ENCODE measurements around the gene LGALS4.
A peak's percentile ranks its signal among the peaks of the same experiment; 100 is the strongest.
"Not testable (repeated sequence)": the region's sequence is repeated elsewhere in the genome, so short reads cannot be mapped to it uniquely, and the experiment has no call there.

DNA sequence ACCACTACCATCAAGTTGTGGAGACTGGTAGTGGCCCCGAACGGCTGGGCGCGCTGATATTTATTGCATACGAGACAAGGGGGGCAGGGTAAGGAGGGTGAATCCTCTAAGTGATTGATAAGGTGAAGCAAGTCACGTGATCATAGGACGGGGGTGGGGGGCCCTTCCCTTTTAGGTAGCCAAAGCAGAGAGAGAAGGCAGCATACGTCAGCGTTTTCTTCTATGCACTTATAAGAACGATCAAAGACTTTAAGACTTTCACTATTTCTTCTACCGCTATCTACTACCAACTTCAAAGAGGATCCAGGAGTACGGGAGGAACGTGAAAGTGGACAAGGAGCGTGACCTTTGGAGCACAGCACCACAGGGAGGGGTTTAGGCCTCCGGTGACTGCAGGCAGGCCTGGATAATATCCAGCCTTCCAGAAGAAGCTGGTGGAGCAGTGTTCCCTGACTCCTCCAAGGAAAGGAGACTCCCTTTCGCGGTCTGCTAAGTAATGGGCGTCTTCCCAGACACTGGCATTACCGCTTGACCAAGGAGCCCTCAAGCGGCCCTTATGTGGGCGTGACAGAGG lies 47.0 kb upstream of the LGALS4 start:
- TF ChIP-seq, protein P1, sequence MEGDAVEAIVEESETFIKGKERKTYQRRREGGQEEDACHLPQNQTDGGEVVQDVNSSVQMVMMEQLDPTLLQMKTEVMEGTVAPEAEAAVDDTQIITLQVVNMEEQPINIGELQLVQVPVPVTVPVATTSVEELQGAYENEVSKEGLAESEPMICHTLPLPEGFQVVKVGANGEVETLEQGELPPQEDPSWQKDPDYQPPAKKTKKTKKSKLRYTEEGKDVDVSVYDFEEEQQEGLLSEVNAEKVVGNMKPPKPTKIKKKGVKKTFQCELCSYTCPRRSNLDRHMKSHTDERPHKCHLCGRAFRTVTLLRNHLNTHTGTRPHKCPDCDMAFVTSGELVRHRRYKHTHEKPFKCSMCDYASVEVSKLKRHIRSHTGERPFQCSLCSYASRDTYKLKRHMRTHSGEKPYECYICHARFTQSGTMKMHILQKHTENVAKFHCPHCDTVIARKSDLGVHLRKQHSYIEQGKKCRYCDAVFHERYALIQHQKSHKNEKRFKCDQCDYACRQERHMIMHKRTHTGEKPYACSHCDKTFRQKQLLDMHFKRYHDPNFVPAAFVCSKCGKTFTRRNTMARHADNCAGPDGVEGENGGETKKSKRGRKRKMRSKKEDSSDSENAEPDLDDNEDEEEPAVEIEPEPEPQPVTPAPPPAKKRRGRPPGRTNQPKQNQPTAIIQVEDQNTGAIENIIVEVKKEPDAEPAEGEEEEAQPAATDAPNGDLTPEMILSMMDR (IDR thresholded peaks at IDR 0.05) = not testable (repeated sequence)
- TF ChIP-seq POLR2AphosphoS5 (IDR thresholded peaks at IDR 0.05) = peak in 1 of 4 donors; percentile 13

Measured in sigmoid colon (tissue), 4 donors.